ENCODE data around the gene KAT2A.

- TF ChIP-seq EZH2 (IDR thresholded peaks at IDR 0.05) (no peak), POLR2AphosphoS5 (IDR thresholded peaks at IDR 0.05; ENCODE audit: borderline replicate concordance, low read depth, low read length) (no peak), FOXP2 (optimal IDR thresholded peaks at IDR 0.05; ENCODE audit: control extremely low read depth, extremely low read length, insufficient read depth) (no peak)
Observed at GRCh38 chr17:42098730-42099399, 22.3 kb downstream of the KAT2A start.

Data from SK-N-MC (cell line).